ENCODE data around the gene EHBP1L1.
A peak's percentile ranks its signal among the peaks of the same experiment; 100 is the strongest.

DNA sequence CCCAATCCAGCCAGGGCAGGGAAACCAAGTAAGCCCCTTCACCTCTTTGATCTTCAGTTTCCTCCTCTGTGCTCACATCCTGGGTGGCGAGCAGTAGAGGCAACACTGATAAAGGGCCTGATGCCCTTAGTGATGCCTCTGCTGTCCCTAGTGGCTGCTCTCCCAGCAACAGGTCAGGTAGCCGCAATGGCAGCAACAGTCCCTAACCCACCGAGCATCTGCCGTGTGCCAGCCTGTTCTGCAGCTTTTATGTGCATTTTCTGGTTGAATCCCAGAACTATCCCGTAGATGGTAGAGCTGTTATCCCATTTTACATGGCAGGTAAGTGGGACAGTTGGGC is 45.7 kb upstream of the EHBP1L1 start:
- TF ChIP-seq, protein P1, sequence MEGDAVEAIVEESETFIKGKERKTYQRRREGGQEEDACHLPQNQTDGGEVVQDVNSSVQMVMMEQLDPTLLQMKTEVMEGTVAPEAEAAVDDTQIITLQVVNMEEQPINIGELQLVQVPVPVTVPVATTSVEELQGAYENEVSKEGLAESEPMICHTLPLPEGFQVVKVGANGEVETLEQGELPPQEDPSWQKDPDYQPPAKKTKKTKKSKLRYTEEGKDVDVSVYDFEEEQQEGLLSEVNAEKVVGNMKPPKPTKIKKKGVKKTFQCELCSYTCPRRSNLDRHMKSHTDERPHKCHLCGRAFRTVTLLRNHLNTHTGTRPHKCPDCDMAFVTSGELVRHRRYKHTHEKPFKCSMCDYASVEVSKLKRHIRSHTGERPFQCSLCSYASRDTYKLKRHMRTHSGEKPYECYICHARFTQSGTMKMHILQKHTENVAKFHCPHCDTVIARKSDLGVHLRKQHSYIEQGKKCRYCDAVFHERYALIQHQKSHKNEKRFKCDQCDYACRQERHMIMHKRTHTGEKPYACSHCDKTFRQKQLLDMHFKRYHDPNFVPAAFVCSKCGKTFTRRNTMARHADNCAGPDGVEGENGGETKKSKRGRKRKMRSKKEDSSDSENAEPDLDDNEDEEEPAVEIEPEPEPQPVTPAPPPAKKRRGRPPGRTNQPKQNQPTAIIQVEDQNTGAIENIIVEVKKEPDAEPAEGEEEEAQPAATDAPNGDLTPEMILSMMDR (optimal IDR thresholded peaks at IDR 0.05 in 1 of 3, IDR thresholded peaks at IDR 0.05 in 1 of 3, conservative IDR thresholded peaks at IDR 0.05 in 1 of 3; ENCODE audit: extremely low read depth in 1 of 3, insufficient read depth in 2 of 3, low read length in 3 of 3) = peak; percentile 38 to 46 (median 41)
- TF ChIP-seq EZH2 (IDR thresholded peaks at IDR 0.05; ENCODE audit: low read length) = no peak
